Right ventricle myocardium inferior (tissue), 1 donor: ENCODE data around the gene BTN3A1. TPM values are rescaled to one million over a fixed set of nuclear protein-coding genes. Genes with fewer than 3 reads are reported as not detected.
"Not testable (repeated sequence)": the region's sequence is repeated elsewhere in the genome, so short reads cannot be mapped to it uniquely, and the experiment has no call there.

Experiments used
- ATAC-seq: fragments of 200-7000 bp; cut with Tn5 transposase; one replicate; pipeline ENCODE4 v1.9.1; 2020; ENCODE audit warnings: mild to moderate bottlenecking, moderate library complexity
- DNase-seq: peaks from one replicate; pipeline ENCODE4 v3.0.0; 2021; ENCODE audit errors: missing footprints
- intact Hi-C: fragments of 100-400 bp; cut with DNase I; formaldehyde crosslinking; loops from one replicate; pipeline ENCODE4 v1.11.0; 2022
- long read RNA-seq: library from polyadenylated mRNA; unstranded; transcript quantifications from one replicate; pipeline ENCODE4 v2.0.0, GENCODE V29; 2021
- total RNA-seq: library from RNA; stranded (reverse); fragmentation: NEBNext Ultra II Directional; extraction: Animal tissue kit (Norgen Biotek cat#: 25700); gene quantifications from one replicate; pipeline ENCODE4 v1.2.1, GENCODE V29; 2021
- donor health status: DM: no; HTN: yes; CAD: no; lungs with severe emphysema.

BTN3A1 gene
- total RNA-seq: 11.2 TPM
- long read RNA-seq, partial matches to known transcripts: 0 of 2 reads
- long read RNA-seq, other reads (novel, unspliced or antisense): 2 of 2 reads

GRCh38 chr6:26401987-26402658 is at the start of gene BTN3A1:
BTN3A1 (plus strand) TSS chr6:26402275; CDS start chr6:26405564, 3,289 bp downstream.
- ATAC-seq (peak; percentile 92), DNase-seq (peak; percentile 76)
- intact Hi-C loops: no loop called here

DNA sequence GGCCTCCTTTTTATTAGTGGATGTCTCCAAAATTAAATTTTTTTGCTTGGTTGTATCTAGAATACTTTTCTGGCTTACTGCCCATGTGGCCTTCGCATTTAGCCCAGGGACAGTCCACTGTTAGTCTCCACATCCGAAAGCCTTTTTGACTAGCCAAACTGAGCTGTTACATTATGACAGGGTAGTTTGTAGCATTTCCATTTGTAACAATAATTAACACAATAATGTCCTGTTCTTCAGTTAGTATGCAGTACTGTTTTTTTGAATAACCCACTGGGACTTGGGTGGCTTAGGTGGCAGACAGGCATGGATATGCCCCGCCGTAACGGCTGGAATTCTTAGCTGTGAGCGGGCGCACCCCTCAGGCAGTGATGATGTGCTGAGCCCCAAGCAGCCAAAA is 49.8 kb upstream of the BTN3A1 start:
- no peak for DNase-seq
- intact Hi-C loops: no loop called here
- no peak for ATAC-seq

DNA sequence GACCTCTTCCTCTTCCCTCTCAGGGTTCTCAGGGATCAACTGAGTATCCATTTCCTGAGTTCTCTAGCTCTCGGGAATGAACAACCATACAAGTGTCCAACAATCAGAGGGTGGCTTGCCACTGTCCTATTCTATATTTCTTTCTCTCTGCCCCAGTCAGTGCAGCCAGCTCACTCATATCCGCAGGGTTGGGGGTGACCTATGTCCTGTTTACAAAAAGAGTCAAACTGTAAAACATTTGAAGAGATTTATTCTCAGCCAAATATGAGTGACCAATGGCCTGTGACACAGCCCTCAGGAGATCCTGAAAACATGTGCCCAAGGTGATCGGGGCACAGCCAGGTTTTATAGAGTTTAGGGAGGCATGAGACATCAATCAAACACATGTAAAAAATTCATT is 47.9 kb upstream of the BTN3A1 start:
- ATAC-seq: no peak
- intact Hi-C loops: no loop called here
- DNase-seq: no peak

DNA sequence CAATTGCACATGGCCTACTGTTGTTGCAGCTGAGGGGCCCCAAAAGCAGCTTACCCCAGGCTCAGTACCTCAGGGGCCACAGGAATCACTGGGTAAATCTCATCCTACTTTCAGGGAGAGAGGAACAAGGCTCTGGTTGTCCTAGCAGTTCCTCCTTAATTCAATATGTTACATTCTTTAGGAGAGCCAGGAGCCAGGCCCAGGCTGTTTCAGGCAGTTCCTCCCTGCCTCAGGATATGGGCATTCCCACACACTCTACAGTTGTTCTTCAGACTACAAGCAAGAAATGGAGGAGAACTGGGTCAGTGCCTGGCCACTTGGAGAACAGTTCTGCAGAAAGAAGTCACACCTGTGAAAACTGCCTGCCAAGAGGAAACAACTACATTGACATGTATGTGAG is 46.7 kb upstream of the BTN3A1 start:
- intact Hi-C loops: no loop called here

DNA sequence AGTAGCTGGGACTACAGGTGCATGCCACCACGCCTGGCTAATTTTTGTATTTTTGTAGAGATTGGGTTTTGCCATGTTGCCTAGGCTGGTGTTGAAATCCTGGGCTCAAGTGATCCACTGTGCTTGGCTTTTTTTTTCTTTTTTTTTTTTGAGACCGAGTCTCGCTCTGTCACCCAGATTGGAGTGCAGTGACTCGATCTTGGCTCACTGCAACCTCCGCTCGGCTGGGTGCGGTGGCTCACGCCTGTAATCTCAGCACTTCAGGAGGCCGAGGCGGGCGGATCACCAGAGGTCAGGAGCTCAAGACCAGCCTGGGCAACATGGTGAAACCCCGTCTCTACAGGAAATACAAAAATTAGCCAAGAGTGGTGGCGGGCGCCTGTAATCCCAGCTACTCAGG is 44.5 kb upstream of the BTN3A1 start:
- intact Hi-C loops, DNase-seq, ATAC-seq: not testable (repeated sequence)

More for the DNA sequence above, 46.7 kb upstream of the BTN3A1 start:
- DNase-seq (no peak), ATAC-seq (no peak)

DNA sequence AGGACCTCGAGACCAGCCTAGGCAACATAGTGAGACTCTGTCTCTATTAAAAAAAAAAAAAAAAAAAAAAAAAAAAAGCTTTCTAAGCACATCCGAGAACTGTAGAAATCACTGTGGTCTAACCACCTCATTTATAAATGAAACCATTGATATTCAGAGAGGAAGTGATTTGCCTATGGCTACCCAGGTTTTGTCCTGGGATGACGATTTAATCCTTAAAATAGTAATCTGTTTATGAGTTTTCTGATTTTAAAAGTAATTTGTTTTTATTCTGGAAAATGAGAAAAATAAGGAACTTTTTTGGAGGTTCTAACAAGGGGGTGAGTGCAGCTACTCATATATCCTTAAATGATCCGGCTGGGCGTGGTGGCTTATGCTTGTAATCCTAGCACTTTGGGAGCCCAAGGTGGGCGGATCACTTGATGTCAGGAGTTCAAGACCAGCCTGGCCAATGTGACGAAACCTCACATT is 43.5 kb upstream of the BTN3A1 start:
- no peak for ATAC-seq
- intact Hi-C loops: no loop called here
- DNase-seq: no peak

DNA sequence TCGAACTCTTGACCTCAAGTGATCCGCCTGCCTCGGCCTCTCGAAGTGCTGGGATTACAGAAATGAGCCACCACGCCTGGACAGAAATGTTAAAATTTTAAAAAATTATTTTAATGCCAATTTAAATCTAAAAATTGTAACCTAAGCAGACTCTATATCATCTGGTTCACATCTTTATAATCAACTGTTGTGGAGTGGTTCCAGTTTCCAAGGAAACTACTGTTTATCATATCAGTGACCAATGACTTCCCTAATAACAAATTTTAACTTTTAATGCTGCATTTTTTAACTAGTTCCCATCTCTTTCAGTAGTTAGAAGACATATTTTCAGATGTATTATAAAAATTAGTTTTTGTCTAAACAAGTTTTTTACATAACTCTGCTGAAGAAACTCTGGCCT is 42.3 kb upstream of the BTN3A1 start:
- no peak for DNase-seq
- no peak for ATAC-seq
- intact Hi-C loops: no loop called here

- ATAC-seq (no peak), DNase-seq (no peak)
- intact Hi-C loops: no loop called here
Measured at GRCh38 chr6:26360451-26361416, 41.3 kb upstream of the BTN3A1 start.

DNA sequence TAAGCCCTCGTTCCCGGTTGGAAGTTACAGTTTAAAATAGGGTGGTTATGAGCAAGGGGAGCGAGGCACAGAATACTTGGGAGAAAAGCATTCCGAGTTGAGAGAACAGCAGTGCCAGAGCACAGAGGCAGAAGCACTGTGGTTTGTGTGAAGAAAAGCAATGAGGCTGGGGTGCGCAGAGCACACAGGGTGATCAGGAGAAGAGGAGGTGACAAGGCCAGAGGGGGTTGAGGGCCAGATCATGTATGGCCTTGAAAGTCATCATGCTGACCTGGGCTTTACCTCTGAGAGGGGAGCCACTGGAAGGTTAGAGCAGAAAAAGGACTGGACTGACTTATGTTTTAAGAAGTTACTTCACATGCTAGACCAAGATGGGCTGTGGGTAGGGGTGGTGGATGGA is 40.5 kb upstream of the BTN3A1 start:
- DNase-seq (no peak), ATAC-seq (no peak)
- intact Hi-C loops: no loop called here

- DNase-seq (no peak), ATAC-seq (no peak)
- intact Hi-C loops: no loop called here
Measured at GRCh38 chr6:26362093-26362835, 39.8 kb upstream of the BTN3A1 start.

DNA sequence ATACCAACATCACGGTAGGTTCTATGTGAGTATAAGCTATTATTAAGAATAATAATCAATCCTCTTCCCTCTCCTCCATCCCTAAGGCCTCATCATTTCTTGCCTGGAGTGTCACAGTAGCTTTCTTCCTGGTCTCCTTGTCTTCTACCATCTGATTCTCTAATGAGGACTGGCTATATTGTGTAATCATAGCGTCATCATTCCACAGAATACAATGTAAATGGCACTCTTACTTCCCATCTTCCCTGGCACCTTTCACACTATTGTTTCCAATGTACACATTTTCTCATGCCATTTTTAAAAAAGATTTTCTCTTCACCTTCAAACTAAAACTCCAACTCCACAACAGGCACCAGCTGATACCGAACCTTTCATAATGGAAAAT is 39.2 kb upstream of the BTN3A1 start:
- intact Hi-C loops: no loop called here
- ATAC-seq (no peak), DNase-seq (no peak)

- ATAC-seq: peak; percentile 23
- intact Hi-C loops: no loop called here
- DNase-seq: no peak
Measured at GRCh38 chr6:26363882-26364701, 38.0 kb upstream of the BTN3A1 start.

DNA sequence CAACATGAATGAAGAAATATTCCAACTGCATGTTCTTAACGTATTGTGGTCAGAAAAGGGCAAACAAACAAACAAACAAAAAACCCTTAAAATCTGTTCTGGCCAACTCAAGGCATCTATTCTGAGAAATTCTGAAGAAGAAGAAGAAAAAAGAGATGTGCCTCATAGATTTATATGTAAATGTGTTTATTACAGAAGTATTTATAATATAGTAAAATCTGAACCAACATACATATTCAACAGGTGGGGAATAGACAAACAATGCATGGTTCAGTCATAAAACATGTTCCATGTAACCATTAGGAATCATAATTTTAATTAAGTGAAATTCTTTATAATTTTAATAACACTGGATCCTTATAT is 36.5 kb upstream of the BTN3A1 start:
- intact Hi-C loops: no loop called here
- ATAC-seq: no peak
- DNase-seq: no peak

DNA sequence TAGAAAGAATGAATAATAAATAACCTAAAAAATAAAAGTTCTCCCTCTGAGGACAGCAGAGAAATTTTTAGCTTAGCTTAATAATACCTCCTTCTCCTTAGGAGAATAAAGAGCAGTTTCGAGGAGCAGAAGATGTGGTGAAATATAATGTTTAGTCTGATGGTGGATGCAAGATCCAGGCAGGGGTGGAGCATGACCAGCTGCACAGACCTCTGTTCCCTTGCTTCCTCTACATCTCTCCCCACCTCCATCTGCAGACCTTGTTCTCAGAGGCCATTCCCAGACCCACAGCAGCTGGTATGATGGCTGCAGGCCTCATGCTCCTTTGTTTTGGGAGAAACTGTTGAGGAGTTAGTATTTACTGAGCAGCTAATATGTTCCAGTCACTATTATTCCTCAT is 35.6 kb upstream of the BTN3A1 start:
- intact Hi-C loops: no loop called here

GRCh38 chr6:26367114-26367513 is 35.0 kb upstream of the BTN3A1 start:
- ATAC-seq (no peak), DNase-seq (no peak)
- intact Hi-C loops: no loop called here

More for the DNA sequence above, 35.6 kb upstream of the BTN3A1 start:
- DNase-seq (no peak), ATAC-seq (no peak)

DNA sequence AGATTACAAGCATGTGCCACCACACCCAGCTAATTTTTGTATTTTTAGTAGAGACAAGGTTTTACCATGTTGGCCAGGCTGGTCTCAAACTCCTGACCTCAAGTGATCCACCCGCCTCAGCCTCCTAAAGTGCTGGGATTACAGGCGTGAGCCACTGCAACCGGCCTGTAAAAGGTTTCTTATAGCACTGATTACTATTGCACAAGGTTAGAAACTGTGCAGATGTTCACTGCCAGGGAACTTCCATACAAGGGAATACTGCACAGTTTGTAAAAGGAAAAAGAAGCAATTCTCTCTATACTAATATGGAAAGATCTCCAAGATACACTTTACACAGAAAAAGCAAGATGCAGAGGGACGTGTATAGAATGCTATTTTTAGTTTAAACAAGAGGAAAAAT is 30.3 kb upstream of the BTN3A1 start:
- ATAC-seq, DNase-seq, intact Hi-C loops: not testable (repeated sequence)

DNA sequence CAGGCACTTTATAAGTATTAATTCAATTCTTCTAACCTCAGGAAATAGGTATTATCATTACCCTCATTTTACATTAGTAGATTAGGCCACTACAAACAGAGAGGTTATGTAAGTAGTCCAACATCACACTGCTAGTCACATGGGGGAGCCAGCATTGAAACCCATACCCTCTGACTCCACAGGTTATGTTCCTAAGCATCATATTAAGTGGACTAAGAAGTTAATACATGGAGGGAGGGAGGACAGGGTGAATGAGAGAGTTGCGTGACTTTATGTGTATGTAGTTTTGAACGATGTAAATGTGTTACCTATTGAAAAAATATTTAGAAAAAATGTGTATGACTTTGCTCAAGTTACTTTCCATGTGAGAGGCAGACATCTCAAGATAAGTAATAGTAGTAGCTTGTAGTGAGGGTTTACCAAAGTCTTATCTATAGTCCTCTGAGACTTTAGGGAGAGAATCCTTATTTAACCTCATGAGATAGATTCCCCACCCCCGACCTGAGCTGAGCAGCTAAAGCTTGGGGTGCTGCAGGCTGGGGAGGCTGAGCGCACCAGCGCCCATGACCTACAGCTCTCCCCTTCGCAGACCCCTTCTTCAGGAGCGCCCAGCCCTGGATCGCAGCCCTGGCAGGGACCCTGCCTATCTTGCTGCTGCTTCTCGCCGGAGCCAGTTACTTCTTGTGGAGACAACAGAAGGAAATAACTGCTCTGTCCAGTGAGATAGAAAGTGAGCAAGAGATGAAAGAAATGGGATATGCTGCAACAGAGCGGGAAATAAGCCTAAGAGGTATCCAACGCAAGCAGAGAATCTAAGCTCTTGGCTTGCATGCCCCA is 29.5 kb upstream of the BTN3A1 start:
- no peak for DNase-seq
- intact Hi-C loops: no loop called here
- no peak for ATAC-seq

DNA sequence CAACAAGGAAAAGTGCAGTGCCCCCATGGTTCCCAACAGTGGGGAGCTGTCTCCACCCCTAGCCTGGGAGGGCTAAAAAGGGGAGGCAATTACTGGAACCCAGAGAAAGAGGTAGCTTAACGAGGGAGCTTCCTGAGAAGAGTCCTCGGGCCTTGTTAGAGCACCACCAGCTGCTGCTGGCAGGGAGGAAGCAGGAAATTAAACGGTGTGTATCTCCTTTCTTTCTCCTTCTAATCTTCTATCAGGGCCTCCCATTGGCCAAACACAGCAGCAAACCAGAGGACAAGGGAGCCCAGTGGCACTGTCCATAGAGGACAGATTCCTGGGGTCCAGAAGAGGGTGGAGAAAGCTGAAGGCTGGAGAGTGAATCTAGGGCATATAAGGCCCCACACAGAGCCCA is 26.8 kb upstream of the BTN3A1 start:
- intact Hi-C loops: no loop called here
- DNase-seq: no peak
- ATAC-seq: no peak
